OCI-LY7 (cell line): ENCODE data around the gene COL2A1.

Experiments used
- CTCF ChIP-seq: fragments of 200-600 bp; sonication (generic); conservative IDR thresholded peaks from 2 replicates; pipeline ENCODE4 v1.5.1; 2014; ENCODE audit warnings: mild to moderate bottlenecking, antibody characterized with exemption, low read length, moderate library complexity, mixed read lengths
- EZH2phosphoT487 ChIP-seq: fragments of 200-600 bp; sonication (generic); IDR thresholded peaks from 2 replicates; pipeline ENCODE4 v1.6.1; 2018; ENCODE audit warnings: low read depth, borderline replicate concordance, mild to moderate bottlenecking, mixed run types, antibody characterized with exemption, low read length, moderate library complexity, mixed read lengths

DNA sequence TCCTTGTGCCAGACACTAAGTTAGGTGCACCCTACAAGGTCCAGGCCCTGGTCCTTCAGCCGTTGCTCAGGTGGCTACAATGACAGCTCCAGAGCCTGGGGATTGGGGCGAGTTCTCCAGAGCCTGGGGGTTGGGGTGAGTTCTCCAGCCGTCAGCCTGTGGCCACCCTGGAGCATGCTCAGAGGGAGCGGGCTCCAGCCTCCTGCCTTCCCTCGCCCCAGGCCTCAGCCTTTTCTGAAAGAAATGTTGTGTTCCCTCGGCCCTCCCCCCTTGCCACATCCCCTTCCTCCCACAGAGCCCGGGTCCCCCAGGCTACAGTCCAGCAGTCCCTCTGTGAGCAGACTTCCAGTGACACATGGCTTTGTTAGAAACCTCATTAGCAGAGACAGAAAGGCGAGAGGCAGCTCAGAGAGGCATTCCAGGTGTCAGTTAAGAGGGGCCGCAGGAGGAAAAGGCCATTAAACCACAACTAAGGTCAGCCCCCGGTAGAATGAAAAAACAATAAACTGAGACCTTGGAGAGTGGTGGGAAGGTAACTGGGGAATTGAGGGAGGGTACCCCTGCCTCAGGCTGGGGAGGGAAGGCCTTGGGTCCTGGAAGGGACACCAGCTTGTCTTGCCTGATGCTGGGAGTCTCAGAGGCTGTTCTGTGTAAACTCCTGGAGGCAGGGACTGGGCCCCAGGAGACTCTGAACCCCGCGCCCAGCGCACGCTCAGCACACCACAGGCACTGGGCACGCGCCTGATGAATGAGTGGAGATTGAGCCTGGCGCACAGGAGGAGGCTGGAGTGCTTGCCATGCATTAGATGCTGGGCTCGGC lies 23.1 kb upstream of the COL2A1 start:
- no peak for TF ChIP-seq CTCF
- TF ChIP-seq EZH2phosphoT487, result no peak
